WTC11 (cell line): Measurements from ENCODE around the gene PCBP3.

Experiments used
- ATF3 ChIP-seq: sonication (generic); formaldehyde crosslinking; conservative IDR thresholded peaks from 2 replicates; pipeline ENCODE4 v1.8.1; 2022; ENCODE audit warnings: mild to moderate bottlenecking, missing genetic modification reagents
- CBFB ChIP-seq: sonication (generic); formaldehyde crosslinking; IDR thresholded peaks from 2 replicates; pipeline ENCODE4 v1.8.1; 2022; ENCODE audit warnings: mild to moderate bottlenecking, low read depth, missing genetic modification reagents
- HMGXB4 ChIP-seq: sonication (generic); formaldehyde crosslinking; IDR thresholded peaks from 2 replicates; pipeline ENCODE4 v1.8.1; 2023; ENCODE audit warnings: mild to moderate bottlenecking, moderate library complexity, missing genetic modification reagents
- RORB ChIP-seq: fragments of 250-450 bp; sonication (Bioruptor Pico); IDR thresholded peaks from 2 replicates; pipeline ENCODE4 v1.9.0; 2021; ENCODE audit warnings: mild to moderate bottlenecking
- TCF7 ChIP-seq: sonication (generic); formaldehyde crosslinking; IDR thresholded peaks from 2 replicates; pipeline ENCODE4 v1.8.0; 2022; ENCODE audit warnings: mild to moderate bottlenecking, low read depth, missing genetic modification reagents, moderate library complexity
- USF2 ChIP-seq: sonication (generic); formaldehyde crosslinking; IDR thresholded peaks from 2 replicates; pipeline ENCODE4 v1.8.1; 2023; ENCODE audit warnings: mild to moderate bottlenecking, missing genetic modification reagents, moderate library complexity
- ZNF281 ChIP-seq: sonication (generic); formaldehyde crosslinking; IDR thresholded peaks from 2 replicates; pipeline ENCODE4 v1.8.0; 2023; ENCODE audit warnings: mild to moderate bottlenecking, missing genetic modification reagents
- TF ChIP-seq, protein P1 (sequence below): fragments of 200-600 bp; IDR thresholded peaks from 2 replicates; pipeline ENCODE4 v1.8.0; 2022; ENCODE audit warnings: antibody characterized with exemption

- TF ChIP-seq HMGXB4 (CRISPR knock-in tag) (no peak), USF2 (CRISPR knock-in tag) (no peak), ATF3 (CRISPR knock-in tag) (no peak), TCF7 (CRISPR knock-in tag) (no peak), ZNF281 (CRISPR knock-in tag) (no peak), RORB (CRISPR knock-in tag) (no peak), CBFB (no peak)
- TF ChIP-seq, protein P1, sequence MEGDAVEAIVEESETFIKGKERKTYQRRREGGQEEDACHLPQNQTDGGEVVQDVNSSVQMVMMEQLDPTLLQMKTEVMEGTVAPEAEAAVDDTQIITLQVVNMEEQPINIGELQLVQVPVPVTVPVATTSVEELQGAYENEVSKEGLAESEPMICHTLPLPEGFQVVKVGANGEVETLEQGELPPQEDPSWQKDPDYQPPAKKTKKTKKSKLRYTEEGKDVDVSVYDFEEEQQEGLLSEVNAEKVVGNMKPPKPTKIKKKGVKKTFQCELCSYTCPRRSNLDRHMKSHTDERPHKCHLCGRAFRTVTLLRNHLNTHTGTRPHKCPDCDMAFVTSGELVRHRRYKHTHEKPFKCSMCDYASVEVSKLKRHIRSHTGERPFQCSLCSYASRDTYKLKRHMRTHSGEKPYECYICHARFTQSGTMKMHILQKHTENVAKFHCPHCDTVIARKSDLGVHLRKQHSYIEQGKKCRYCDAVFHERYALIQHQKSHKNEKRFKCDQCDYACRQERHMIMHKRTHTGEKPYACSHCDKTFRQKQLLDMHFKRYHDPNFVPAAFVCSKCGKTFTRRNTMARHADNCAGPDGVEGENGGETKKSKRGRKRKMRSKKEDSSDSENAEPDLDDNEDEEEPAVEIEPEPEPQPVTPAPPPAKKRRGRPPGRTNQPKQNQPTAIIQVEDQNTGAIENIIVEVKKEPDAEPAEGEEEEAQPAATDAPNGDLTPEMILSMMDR = no peak
Measured at GRCh38 chr21:45704311-45705108, 61.0 kb downstream of the PCBP3 start.
